Measurements from ENCODE around the gene ATP5F1D. TPM values are rescaled to one million over a fixed set of nuclear protein-coding genes. Genes with fewer than 3 reads are reported as not detected.

The ATP5F1D gene
- total and polyA plus RNA-seq, 9 donors = 1.3 to 218 (median 138) TPM

- Histone ChIP-seq H3K36me3 (no peaks in the 10 kb centered on the region), H3K4me1 (ENCODE audit: insufficient read depth) (peaks cover 12% of the 10 kb centered on the region), H3K27ac (no peak overlapping the region), H3K9me3 (no peaks in the 10 kb centered on the region), H3K4me3 (no peak overlapping the region), H3K27me3 (no peaks in the 10 kb centered on the region)
- no peak for TF ChIP-seq POLR2A (IDR thresholded peaks at IDR 0.05)
- TF ChIP-seq EP300 (IDR thresholded peaks at IDR 0.05) = no peak
- TF ChIP-seq CTCF (IDR thresholded peaks at IDR 0.05) = no peak
- no peak for DNase-seq
- 91 to 95% (median 95%) methylated on average over 152 to 158 of the region's 158 CpGs for WGBS, 3 donors
- intact Hi-C loops (cut with DNase I) = no loop called here
These were observed 12.3 kb upstream of the ATP5F1D start for GRCh38 chr19:1229056-1229923.

- no peak for DNase-seq
- Histone ChIP-seq H3K36me3 (no peaks in the 10 kb centered on the region), H3K4me3 (no peak overlapping the region), H3K4me1 (ENCODE audit: insufficient read depth) (peaks cover 12% of the 10 kb centered on the region), H3K9me3 (no peaks in the 10 kb centered on the region), H3K27me3 (no peaks in the 10 kb centered on the region), H3K27ac (no peak overlapping the region)
- TF ChIP-seq EP300 (IDR thresholded peaks at IDR 0.05) (no peak), POLR2A (IDR thresholded peaks at IDR 0.05) (no peak), CTCF (IDR thresholded peaks at IDR 0.05) (no peak)
- 77 to 87% (median 81%) methylated on average over 54 to 61 of the region's 61 CpGs for WGBS, 3 donors
- intact Hi-C loops (cut with DNase I) = loop anchor here in 1 of 4 donors (10.0 kb wide), 1 partner anchor 305 kb away; the partner anchor contains the start of gene ARID3A
These were observed 11.4 kb upstream of the ATP5F1D start for GRCh38 chr19:1229924-1230782.

- H3K4me1 ChIP-seq (ENCODE audit: insufficient read depth) = peaks cover 12% of the 10 kb centered on the region
- H3K36me3 ChIP-seq = no peaks in the 10 kb centered on the region
- WGBS, 3 donors = 68 to 80% (median 75%) methylated on average over 37 to 38 of the region's 38 CpGs
- no peak for TF ChIP-seq POLR2A (IDR thresholded peaks at IDR 0.05)
- TF ChIP-seq EP300 (IDR thresholded peaks at IDR 0.05) = no peak
- no peak for TF ChIP-seq CTCF (IDR thresholded peaks at IDR 0.05)
- intact Hi-C loops (cut with DNase I) = loop anchor here in 1 of 4 donors (10.0 kb wide), 1 partner anchor 306 kb away; the partner anchor contains the start of gene ARID3A
- H3K4me3 ChIP-seq = no peak overlapping the region
- H3K27me3 ChIP-seq = peaks cover under 1% of the 10 kb centered on the region
- no peak overlapping the region for H3K27ac ChIP-seq
- no peak for DNase-seq
- H3K9me3 ChIP-seq = no peaks in the 10 kb centered on the region
These were observed 10.6 kb upstream of the ATP5F1D start for GRCh38 chr19:1230783-1231489.
